KMS-11 (cell line): ENCODE data around the gene RAD51B.
"Not testable (repeated sequence)": the region's sequence is repeated elsewhere in the genome, so short reads cannot be mapped to it uniquely, and the experiment has no call there.

Experiments
- H2AFZ ChIP-seq: fragments of 200-600 bp; sonication (generic); 2 replicates; pipeline ENCODE4 v1.6.1; 2016; ENCODE audit warnings: antibody characterized with exemption, mixed run types, low read depth
- H3K27ac ChIP-seq: fragments of 200-600 bp; sonication (generic); 2 replicates; pipeline ENCODE4 v1.6.1; 2016; ENCODE audit warnings: mild to moderate bottlenecking, mixed run types
- H3K27me3 ChIP-seq: fragments of 200-600 bp; sonication (generic); 2 replicates; pipeline ENCODE4 v1.6.1; 2017; ENCODE audit warnings: mild to moderate bottlenecking, low read depth, mixed run types, moderate library complexity; ENCODE audit not compliant: insufficient read depth
- H3K36me3 ChIP-seq: fragments of 200-600 bp; sonication (generic); 2 replicates; pipeline ENCODE4 v1.6.1; 2017; ENCODE audit warnings: mild to moderate bottlenecking, mixed run types; ENCODE audit not compliant: insufficient read depth
- H3K4me1 ChIP-seq: fragments of 200-600 bp; sonication (generic); 2 replicates; pipeline ENCODE4 v1.6.1; 2016; ENCODE audit warnings: mild to moderate bottlenecking, low read depth, mixed run types; ENCODE audit not compliant: poor library complexity, severe bottlenecking
- H3K4me2 ChIP-seq: fragments of 200-600 bp; sonication (generic); 2 replicates; pipeline ENCODE4 v1.7.0; 2016; ENCODE audit warnings: mild to moderate bottlenecking, mixed run types
- H3K4me3 ChIP-seq: fragments of 200-600 bp; sonication (generic); IDR thresholded peaks from 2 replicates; pipeline ENCODE4 v1.6.1; 2017; ENCODE audit warnings: low read depth, low read length, mixed read lengths; ENCODE audit not compliant: insufficient read depth
- H3K79me2 ChIP-seq: fragments of 200-600 bp; sonication (generic); 2 replicates; pipeline ENCODE4 v1.6.1; 2016; ENCODE audit warnings: low read depth, mixed run types; ENCODE audit not compliant: insufficient read depth
- H3K9ac ChIP-seq: fragments of 200-600 bp; sonication (generic); 2 replicates; pipeline ENCODE4 v1.6.1; 2016; ENCODE audit warnings: mild to moderate bottlenecking, mixed run types
- H4K20me1 ChIP-seq: fragments of 200-600 bp; sonication (generic); 2 replicates; pipeline ENCODE4 v1.6.1; 2016; ENCODE audit warnings: mild to moderate bottlenecking, mixed run types; ENCODE audit not compliant: insufficient read depth
- TF ChIP-seq, protein P1 (sequence below): fragments of 200-600 bp; sonication (generic); conservative IDR thresholded peaks from 2 replicates; pipeline ENCODE4 v1.6.1; 2017; ENCODE audit warnings: low read depth, mild to moderate bottlenecking, antibody characterized with exemption, low read length, moderate library complexity, mixed read lengths

The RAD51B gene

DNA sequence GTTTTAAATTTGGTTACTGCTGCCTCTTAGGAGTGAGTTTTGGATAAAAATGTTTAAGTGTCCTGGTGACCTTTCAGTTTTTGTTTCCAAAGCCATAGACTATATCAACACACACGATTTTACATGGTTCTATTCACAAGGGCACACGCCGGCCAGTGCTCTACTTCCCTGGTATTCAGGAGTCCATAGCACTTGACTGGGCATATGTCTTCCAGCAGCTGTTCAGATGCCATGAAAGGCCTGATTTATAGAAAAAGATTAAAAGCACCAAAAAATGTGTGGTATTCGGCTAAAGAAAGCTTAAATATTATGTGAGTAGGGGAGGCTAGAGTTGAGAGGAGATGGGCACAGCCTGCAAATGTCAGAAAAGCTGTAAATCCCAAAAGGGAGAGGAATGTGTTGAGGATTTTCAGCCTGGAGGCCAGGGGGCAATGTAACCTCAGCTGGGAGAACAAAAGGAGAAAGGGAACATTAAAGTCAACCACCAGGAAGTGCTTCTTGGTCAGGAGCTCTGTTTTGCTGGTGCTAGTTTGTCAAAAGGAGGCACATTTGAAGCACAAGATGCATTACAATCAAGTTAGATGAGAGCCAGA lies 478.4 kb downstream of the RAD51B start:
- Histone ChIP-seq H3K9ac (no peak overlapping the region), H3K27me3 (no peaks in the 10 kb centered on the region), H3K36me3 (no peaks in the 10 kb centered on the region), H2AFZ (no peak overlapping the region), H3K27ac (no peak overlapping the region), H4K20me1 (no peaks in the 10 kb centered on the region), H3K4me1 (peaks cover 55% of the 10 kb centered on the region), H3K4me2 (0 out of 2 replicates have a peak overlapping the region, but pooled peaks have one; percentile 17), H3K79me2 (no peaks in the 10 kb centered on the region), H3K4me3 (no peak overlapping the region)
- TF ChIP-seq, protein P1, sequence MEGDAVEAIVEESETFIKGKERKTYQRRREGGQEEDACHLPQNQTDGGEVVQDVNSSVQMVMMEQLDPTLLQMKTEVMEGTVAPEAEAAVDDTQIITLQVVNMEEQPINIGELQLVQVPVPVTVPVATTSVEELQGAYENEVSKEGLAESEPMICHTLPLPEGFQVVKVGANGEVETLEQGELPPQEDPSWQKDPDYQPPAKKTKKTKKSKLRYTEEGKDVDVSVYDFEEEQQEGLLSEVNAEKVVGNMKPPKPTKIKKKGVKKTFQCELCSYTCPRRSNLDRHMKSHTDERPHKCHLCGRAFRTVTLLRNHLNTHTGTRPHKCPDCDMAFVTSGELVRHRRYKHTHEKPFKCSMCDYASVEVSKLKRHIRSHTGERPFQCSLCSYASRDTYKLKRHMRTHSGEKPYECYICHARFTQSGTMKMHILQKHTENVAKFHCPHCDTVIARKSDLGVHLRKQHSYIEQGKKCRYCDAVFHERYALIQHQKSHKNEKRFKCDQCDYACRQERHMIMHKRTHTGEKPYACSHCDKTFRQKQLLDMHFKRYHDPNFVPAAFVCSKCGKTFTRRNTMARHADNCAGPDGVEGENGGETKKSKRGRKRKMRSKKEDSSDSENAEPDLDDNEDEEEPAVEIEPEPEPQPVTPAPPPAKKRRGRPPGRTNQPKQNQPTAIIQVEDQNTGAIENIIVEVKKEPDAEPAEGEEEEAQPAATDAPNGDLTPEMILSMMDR = no peak

DNA sequence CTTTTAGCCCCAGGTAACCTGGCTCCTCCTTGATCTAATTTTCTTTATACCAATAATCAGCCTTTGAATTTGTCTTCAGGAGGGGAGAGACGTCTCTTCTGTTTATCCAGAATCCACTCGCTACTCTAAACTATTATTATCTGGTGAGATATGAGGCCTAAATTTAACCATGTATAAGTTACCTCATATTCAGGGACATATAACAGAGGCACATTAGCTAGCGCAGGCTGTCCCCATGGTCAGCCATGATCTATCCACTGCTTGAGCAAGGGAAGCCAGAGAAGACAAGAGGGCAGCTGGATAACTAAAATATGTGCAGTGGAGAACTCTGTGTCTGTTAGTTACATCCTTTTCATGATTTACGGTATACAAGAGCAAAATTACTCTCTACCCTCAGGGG lies 481.0 kb downstream of the RAD51B start:
- Histone ChIP-seq H3K27me3 (no peaks in the 10 kb centered on the region), H3K9ac (no peak overlapping the region), H3K27ac (no peak overlapping the region), H3K4me1 (peaks cover 30% of the 10 kb centered on the region), H4K20me1 (no peaks in the 10 kb centered on the region), H2AFZ (no peak overlapping the region), H3K4me3 (no peak overlapping the region), H3K79me2 (no peaks in the 10 kb centered on the region), H3K36me3 (no peaks in the 10 kb centered on the region), H3K4me2 (no peak overlapping the region)
- TF ChIP-seq, protein P1 = no peak

DNA sequence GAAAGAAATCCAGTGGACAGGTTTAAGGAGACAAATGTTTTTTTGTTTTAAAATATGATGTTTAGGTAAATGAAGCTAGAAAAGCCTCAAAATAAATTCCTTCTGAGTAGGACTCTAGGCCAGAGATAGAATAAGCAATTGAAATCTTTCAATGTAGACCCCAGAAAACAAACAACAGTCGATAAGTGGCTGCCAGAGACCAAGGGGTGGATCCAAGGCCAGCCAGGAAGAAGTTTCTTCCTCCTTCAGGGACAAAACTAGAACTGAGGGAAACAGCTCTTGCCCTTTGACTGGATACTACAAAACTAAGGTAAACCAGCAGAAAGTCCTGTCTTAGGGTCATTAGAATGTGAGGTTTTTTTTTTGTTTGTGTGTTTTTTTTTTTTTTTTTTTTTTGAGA lies 481.6 kb downstream of the RAD51B start:
- Histone ChIP-seq H3K4me2 (no peak overlapping the region), H3K9ac (no peak overlapping the region), H3K4me3 (no peak overlapping the region), H3K27ac (no peak overlapping the region), H3K79me2 (no peaks in the 10 kb centered on the region), H3K27me3 (no peaks in the 10 kb centered on the region), H2AFZ (no peak overlapping the region), H3K4me1 (peaks cover 30% of the 10 kb centered on the region), H3K36me3 (no peaks in the 10 kb centered on the region), H4K20me1 (no peaks in the 10 kb centered on the region)
- TF ChIP-seq, protein P1 = no peak

DNA sequence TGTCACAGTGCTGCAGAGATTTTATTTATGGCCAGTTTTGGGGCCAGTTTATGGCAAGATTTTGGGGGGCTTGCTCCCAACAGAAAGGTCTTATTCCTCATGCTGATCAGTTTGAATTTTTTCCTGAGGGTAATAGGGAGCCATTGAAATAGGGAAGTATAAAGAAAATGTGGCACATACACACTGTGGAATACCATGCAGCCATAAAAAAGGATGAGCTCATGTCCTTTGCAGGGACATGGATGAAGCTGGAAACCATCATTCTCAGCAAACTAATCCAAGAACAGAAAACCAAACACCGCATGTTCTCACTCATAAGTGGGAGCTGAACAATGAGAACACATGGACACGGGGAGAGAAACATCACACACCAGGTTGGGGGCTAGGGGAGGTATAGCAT lies 483.4 kb downstream of the RAD51B start:
- not testable (repeated sequence) for H3K27me3 ChIP-seq, H4K20me1 ChIP-seq, H3K27ac ChIP-seq, H3K79me2 ChIP-seq, H3K9ac ChIP-seq, H3K4me3 ChIP-seq, H3K4me2 ChIP-seq, H3K36me3 ChIP-seq, H2AFZ ChIP-seq
- peaks cover 18% of the 10 kb centered on the region for H3K4me1 ChIP-seq

- H3K4me3 ChIP-seq = no peak overlapping the region
- 0 out of 2 replicates have a peak overlapping the region, but pooled peaks have one; percentile 19 for H3K4me2 ChIP-seq
- no peak overlapping the region for H3K27ac ChIP-seq
- no peaks in the 10 kb centered on the region for H4K20me1 ChIP-seq
- no peaks in the 10 kb centered on the region for H3K79me2 ChIP-seq
- H2AFZ ChIP-seq = no peak overlapping the region
- TF ChIP-seq, protein P1 = no peak
- H3K36me3 ChIP-seq = no peaks in the 10 kb centered on the region
- H3K4me1 ChIP-seq = peaks cover 12% of the 10 kb centered on the region
- no peak overlapping the region for H3K9ac ChIP-seq
- H3K27me3 ChIP-seq = no peaks in the 10 kb centered on the region
These were observed 486.2 kb downstream of the RAD51B start for GRCh38 chr14:68305738-68306137.
